Spleen (tissue), 7 donors: ENCODE data around the gene HPCAL4.

Experiments used
- CTCF ChIP-seq, 11 experiments: fragments of 200-600 bp in 7 of 11; fragments of 450-650 bp in 4 of 11; sonication (generic) in 4 of 11; IDR thresholded peaks in 8 of 11; conservative IDR thresholded peaks in 3 of 11; 1 replicate in 7 of 11; 2 replicates in 4 of 11; pipeline versions ENCODE4 v1.4.0 to v1.8.0; 2016 to 2021; ENCODE audit warnings: antibody characterized with exemption in 11 of 11, inconsistent platforms in 4 of 11, mild to moderate bottlenecking in 1 of 11
- POLR2A ChIP-seq, 3 donors: fragments of 450-650 bp; IDR thresholded peaks; one replicate each; pipeline ENCODE4 v1.5.1; 2017; ENCODE audit warnings: antibody characterized with exemption in 3 of 3, mild to moderate bottlenecking in 1 of 3
- donor health status: DM: no; HTN: no; CAD: no; lungs with moderate emphysema.
- donor health status: DM: no; HTN: no; CAD: no.
- donor health status: DM: no; HTN: no; CAD: no.

GRCh38 chr1:39650431-39650830 is 40.8 kb downstream of the HPCAL4 start:
- TF ChIP-seq CTCF (IDR thresholded peaks at IDR 0.05 in 8 of 11, conservative IDR thresholded peaks at IDR 0.05 in 3 of 11) (no peak), POLR2A (IDR thresholded peaks at IDR 0.05) (no peak)
